BJ (cell line): ENCODE results near the gene PPP2R2D. TPM values are rescaled to one million over a fixed set of nuclear protein-coding genes. Genes with fewer than 3 reads are reported as not detected.

Experiments used
- CTCF ChIA-PET: fragments of 350-600 bp; formaldehyde crosslinking; extraction: SDS; loops from one replicate; lab custom pipeline; 2021; ENCODE audit warnings: antibody characterized with exemption, inconsistent platforms; lab: Yijun Ruan, JAX
- POLR2A ChIA-PET: fragments of 300-600 bp; sonication (Branson Sonifier 250); formaldehyde crosslinking; extraction: SDS; loops from one replicate; lab custom pipeline; 2021; ENCODE audit warnings: antibody characterized with exemption; lab: Charles Lee
- DNase-seq: peaks from one replicate; pipeline ENCODE4 v3.0.0-alpha.2; 2011; ENCODE audit warnings: low read depth
- H3K27me3 ChIP-seq: 2 replicates; pipeline ENCODE4 v1.6.0; 2011; ENCODE audit warnings: low read length; ENCODE audit not compliant: control insufficient read depth, insufficient read depth
- H3K36me3 ChIP-seq: 2 replicates; pipeline ENCODE4 v1.5.1; 2011; ENCODE audit warnings: low read length; ENCODE audit not compliant: control insufficient read depth, insufficient read depth
- H3K4me3 ChIP-seq: 2 replicates; pipeline ENCODE4 v1.5.1; 2011; ENCODE audit warnings: low read depth, mild to moderate bottlenecking, control low read depth, low read length
- CTCF ChIP-seq: IDR thresholded peaks from 2 replicates; pipeline ENCODE4 v1.5.1; 2011; ENCODE audit warnings: low read depth, mild to moderate bottlenecking, control low read depth, inconsistent platforms, low read length, moderate library complexity; ENCODE audit not compliant: insufficient read depth
- polyA plus RNA-seq: library from polyadenylated mRNA; depleted of rRNA; stranded (reverse); fragments of >200 nt; gene quantifications from 2 replicates; pipeline ENCODE4 v1.2.3, GENCODE V29; 2011

PPP2R2D gene
- polyA plus RNA-seq, 1 experiment = 31.2 TPM

- Histone ChIP-seq H3K4me3 (no peak overlapping the region), H3K36me3 (no peaks in the 10 kb centered on the region), H3K27me3 (peaks cover 20% of the 10 kb centered on the region)
- DNase-seq = no peak
- ChIA-PET CTCF (interaction anchor here (5.3 kb wide), 1 partner anchor 132 kb away, joined by 79 read pairs; no protein-coding TSS in a partner anchor), POLR2A (no interaction called here)
- TF ChIP-seq CTCF = no peak
These were observed 10.3 kb upstream of the PPP2R2D start for GRCh38 chr10:131890276-131891195.

GRCh38 chr10:131891196-131891928, 9.4 kb upstream of the PPP2R2D start:
- DNase-seq = no peak
- POLR2A ChIA-PET = no interaction called here
- CTCF ChIA-PET = interaction anchor here (1.4 kb wide), 1 partner anchor 132 kb away, joined by 5 read pairs; no protein-coding TSS in a partner anchor

GRCh38 chr10:131891929-131892805, 8.6 kb upstream of the PPP2R2D start:
- peaks cover 22% of the 10 kb centered on the region for H3K27me3 ChIP-seq
- no peak for DNase-seq
- ChIA-PET POLR2A (no interaction called here), CTCF (interaction anchor here (1.4 kb wide), 1 partner anchor 131 kb away, joined by 5 read pairs; no protein-coding TSS in a partner anchor)
- H3K4me3 ChIP-seq = no peak overlapping the region
- H3K36me3 ChIP-seq = no peaks in the 10 kb centered on the region
- no peak for TF ChIP-seq CTCF

More at GRCh38 chr10:131891196-131891928, 9.4 kb upstream of the PPP2R2D start:
- no peak for TF ChIP-seq CTCF
- no peak overlapping the region for H3K4me3 ChIP-seq
- H3K36me3 ChIP-seq = no peaks in the 10 kb centered on the region
- H3K27me3 ChIP-seq = peaks cover 22% of the 10 kb centered on the region

GRCh38 chr10:131892806-131893675, 7.8 kb upstream of the PPP2R2D start:
- Histone ChIP-seq H3K27me3 (peaks cover 25% of the 10 kb centered on the region), H3K4me3 (no peak overlapping the region), H3K36me3 (no peaks in the 10 kb centered on the region)
- no peak for DNase-seq
- no peak for TF ChIP-seq CTCF
- CTCF ChIA-PET = no interaction called here
- POLR2A ChIA-PET = no interaction called here
